ENCODE data around the gene COX7B2. TPM values are rescaled to one million over a fixed set of nuclear protein-coding genes. Genes with fewer than 3 reads are reported as not detected.
A peak's percentile ranks its signal among the peaks of the same experiment; 100 is the strongest.

The COX7B2 gene
- total RNA-seq, 1 donor from 2014 or later: not detected

DNA sequence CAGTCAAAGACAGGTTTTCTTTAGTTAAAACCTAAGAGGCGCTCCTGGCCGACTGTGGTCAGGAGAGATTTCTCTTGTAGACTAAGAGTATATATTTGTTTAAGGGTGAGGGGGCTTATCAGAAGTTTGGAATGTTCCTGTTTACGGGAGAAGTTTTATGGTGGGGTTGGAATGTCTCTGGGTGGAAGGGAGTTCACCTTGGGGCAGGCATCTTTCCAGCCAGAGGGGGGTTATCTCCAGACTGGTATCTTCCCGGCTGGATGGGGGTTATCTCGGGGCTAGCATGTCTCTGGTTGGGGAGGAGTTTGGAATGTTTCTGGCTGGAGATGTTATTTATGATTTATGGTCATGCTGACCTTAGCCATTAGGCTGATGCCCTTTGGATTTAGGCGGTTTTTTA, 116.0 kb downstream of the COX7B2 start:
- Histone ChIP-seq H3K27ac (no peak overlapping the region), H3K4me3 (no peak overlapping the region), H3K36me3 (no peaks in the 10 kb centered on the region), H3K4me1 (no peaks in the 10 kb centered on the region), H3K27me3 (ENCODE audit: low read depth) (no peaks in the 10 kb centered on the region), H3K9me3 (no peaks in the 10 kb centered on the region)
- ATAC-seq (no peak), DNase-seq (no peak)
- TF ChIP-seq CTCF (IDR thresholded peaks at IDR 0.05): no peak
- intact Hi-C loops (cut with DNase I): no loop called here

GRCh38 chr4:46781434-46782092, 127.5 kb downstream of the COX7B2 start:
- no peak for TF ChIP-seq CTCF (IDR thresholded peaks at IDR 0.05)
- H3K36me3 ChIP-seq: no peaks in the 10 kb centered on the region
- H3K27ac ChIP-seq: no peak overlapping the region
- intact Hi-C loops (cut with DNase I): no loop called here
- H3K4me3 ChIP-seq: no peak overlapping the region
- ATAC-seq: peak in 1 of 2 donors; percentile 29
- H3K27me3 ChIP-seq (ENCODE audit: low read depth): no peaks in the 10 kb centered on the region
- H3K9me3 ChIP-seq: peaks cover 4% of the 10 kb centered on the region
- DNase-seq: no peak
- no peaks in the 10 kb centered on the region for H3K4me1 ChIP-seq

DNA sequence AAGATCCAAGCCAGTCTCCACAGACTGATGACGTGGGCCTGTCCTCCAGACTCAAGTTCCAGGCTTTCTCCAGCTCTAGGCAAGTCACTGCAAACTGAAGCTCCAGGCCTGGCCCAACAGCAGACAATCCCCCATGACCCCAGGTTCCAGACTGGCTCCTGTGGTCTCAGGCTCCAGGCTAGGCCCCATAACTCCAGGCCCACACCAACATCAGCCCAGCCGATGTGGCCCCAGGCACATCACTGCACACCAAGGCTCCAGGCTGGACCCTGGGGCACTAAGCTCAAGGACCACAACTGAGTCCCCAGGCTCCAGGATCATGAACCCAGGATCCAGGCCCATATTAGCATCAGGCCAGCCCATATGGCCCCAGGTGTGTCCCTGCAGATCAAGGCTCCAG, 143.6 kb downstream of the COX7B2 start:
- Histone ChIP-seq H3K27me3 (ENCODE audit: low read depth) (no peaks in the 10 kb centered on the region), H3K4me1 (no peaks in the 10 kb centered on the region), H3K36me3 (no peaks in the 10 kb centered on the region), H3K9me3 (no peaks in the 10 kb centered on the region), H3K27ac (no peak overlapping the region), H3K4me3 (no peak overlapping the region)
- ATAC-seq (peak in 1 of 2 donors; percentile 32), DNase-seq (no peak)
- TF ChIP-seq CTCF (IDR thresholded peaks at IDR 0.05): no peak
- intact Hi-C loops (cut with DNase I): no loop called here

DNA sequence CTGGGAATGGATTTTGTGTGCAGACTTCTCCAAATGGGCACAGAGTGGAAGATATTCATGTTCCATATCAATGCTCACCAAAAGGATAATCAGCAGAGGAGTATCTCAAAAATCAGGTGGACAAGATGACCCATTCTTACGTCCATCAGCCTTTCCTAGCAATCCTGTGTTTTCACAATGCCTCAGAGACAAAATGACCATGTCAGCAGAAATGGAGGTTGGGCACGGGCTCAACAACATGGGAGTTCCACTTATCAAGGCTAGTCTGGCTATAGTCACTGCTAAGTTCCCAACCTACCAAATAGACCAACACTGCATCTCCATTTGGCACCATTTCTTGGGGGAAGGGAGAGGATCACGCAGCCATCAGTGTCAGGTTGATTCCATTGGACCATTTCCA, 179.0 kb downstream of the COX7B2 start:
- ATAC-seq: no peak
- intact Hi-C loops (cut with DNase I): no loop called here
- no peak for DNase-seq
- no peaks in the 10 kb centered on the region for H3K4me1 ChIP-seq
- no peak overlapping the region for H3K27ac ChIP-seq
- no peak overlapping the region for H3K4me3 ChIP-seq
- H3K27me3 ChIP-seq (ENCODE audit: low read depth): no peaks in the 10 kb centered on the region
- no peak for TF ChIP-seq CTCF (IDR thresholded peaks at IDR 0.05)
- H3K9me3 ChIP-seq: no peaks in the 10 kb centered on the region
- H3K36me3 ChIP-seq: no peaks in the 10 kb centered on the region

DNA sequence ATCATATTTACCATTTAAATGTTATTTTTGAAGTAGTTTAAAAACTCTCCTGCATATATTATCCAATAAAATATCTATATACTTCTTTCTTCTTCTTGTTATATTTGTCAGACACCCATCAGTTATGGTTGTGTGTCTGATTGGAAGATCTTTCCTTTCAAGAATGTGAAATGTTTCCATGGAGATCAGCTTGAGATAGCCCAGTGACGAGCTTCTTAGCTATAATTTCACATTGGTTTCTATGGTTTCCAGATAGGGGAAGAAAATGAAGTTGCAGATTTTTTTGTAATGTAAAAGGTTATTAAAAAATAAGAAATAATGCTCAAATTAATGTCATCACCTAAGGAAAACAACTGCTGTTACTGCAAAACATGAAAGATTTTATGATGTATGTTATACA, 189.0 kb downstream of the COX7B2 start:
- no peaks in the 10 kb centered on the region for H3K27me3 ChIP-seq (ENCODE audit: low read depth)
- no peaks in the 10 kb centered on the region for H3K4me1 ChIP-seq
- DNase-seq (no peak), ATAC-seq (no peak)
- intact Hi-C loops (cut with DNase I): no loop called here
- no peaks in the 10 kb centered on the region for H3K36me3 ChIP-seq
- no peak overlapping the region for H3K4me3 ChIP-seq
- no peak overlapping the region for H3K27ac ChIP-seq
- no peaks in the 10 kb centered on the region for H3K9me3 ChIP-seq
- no peak for TF ChIP-seq CTCF (IDR thresholded peaks at IDR 0.05)
